ENCODE data around the gene FRMD4A.

Gene FRMD4A

GRCh38 chr10:13987446-13987845 is 343.3 kb downstream of the FRMD4A start:
- TF ChIP-seq CTCF (IDR thresholded peaks at IDR 0.05; ENCODE audit: unreplicated experiment in 3 of 3) = no peak
- peaks cover 50% of the 10 kb centered on the region for H3K4me1 Mint-ChIP-seq
- H3K36me3 Mint-ChIP-seq (ENCODE audit: low read depth) = peaks cover 11% of the 10 kb centered on the region
- H3K27me3 Mint-ChIP-seq (ENCODE audit: low read depth) = no peaks in the 10 kb centered on the region
- peak overlapping the region; percentile 54 to 77 (median 63) for H3K27ac Mint-ChIP-seq
- no peak overlapping the region for H3K4me3 Mint-ChIP-seq
- H3K9me3 Mint-ChIP-seq = no peaks in the 10 kb centered on the region

- H3K4me3 Mint-ChIP-seq = no peak overlapping the region
- H3K27me3 Mint-ChIP-seq (ENCODE audit: low read depth) = no peaks in the 10 kb centered on the region
- H3K4me1 Mint-ChIP-seq = peaks cover 34% of the 10 kb centered on the region
- peaks cover 15% of the 10 kb centered on the region for H3K36me3 Mint-ChIP-seq (ENCODE audit: low read depth)
- no peaks in the 10 kb centered on the region for H3K9me3 Mint-ChIP-seq
- no peak for TF ChIP-seq CTCF (IDR thresholded peaks at IDR 0.05; ENCODE audit: unreplicated experiment in 3 of 3)
- H3K27ac Mint-ChIP-seq = no peak overlapping the region
Measured at GRCh38 chr10:13984647-13985155, 346.0 kb downstream of the FRMD4A start.

GRCh38 chr10:13983035-13983434 is 347.7 kb downstream of the FRMD4A start:
- peak overlapping the region; percentile 12 to 28 (median 16) for H3K27ac Mint-ChIP-seq
- H3K4me1 Mint-ChIP-seq = peaks cover 30% of the 10 kb centered on the region
- H3K27me3 Mint-ChIP-seq (ENCODE audit: low read depth) = no peaks in the 10 kb centered on the region
- no peak overlapping the region for H3K4me3 Mint-ChIP-seq
- H3K36me3 Mint-ChIP-seq (ENCODE audit: low read depth) = peaks cover 12% of the 10 kb centered on the region
- no peak for TF ChIP-seq CTCF (IDR thresholded peaks at IDR 0.05; ENCODE audit: unreplicated experiment in 3 of 3)
- H3K9me3 Mint-ChIP-seq = no peaks in the 10 kb centered on the region

- H3K4me3 Mint-ChIP-seq = no peak overlapping the region
- TF ChIP-seq CTCF (IDR thresholded peaks at IDR 0.05; ENCODE audit: unreplicated experiment in 3 of 3) = no peak
- peak overlapping the region; percentile 14 to 76 (median 58) for H3K27ac Mint-ChIP-seq
- H3K36me3 Mint-ChIP-seq (ENCODE audit: low read depth) = peaks cover 11% of the 10 kb centered on the region
- H3K9me3 Mint-ChIP-seq = no peaks in the 10 kb centered on the region
- no peaks in the 10 kb centered on the region for H3K27me3 Mint-ChIP-seq (ENCODE audit: low read depth)
- H3K4me1 Mint-ChIP-seq = peaks cover 45% of the 10 kb centered on the region
Measured at GRCh38 chr10:13978533-13979115, 352.1 kb downstream of the FRMD4A start.

GRCh38 chr10:13977861-13978532 is 352.7 kb downstream of the FRMD4A start:
- no peak overlapping the region for H3K4me3 Mint-ChIP-seq
- peak overlapping the region; percentile 15 to 76 (median 15) for H3K27ac Mint-ChIP-seq
- H3K4me1 Mint-ChIP-seq = peaks cover 51% of the 10 kb centered on the region
- no peaks in the 10 kb centered on the region for H3K9me3 Mint-ChIP-seq
- peaks cover 11% of the 10 kb centered on the region for H3K36me3 Mint-ChIP-seq (ENCODE audit: low read depth)
- H3K27me3 Mint-ChIP-seq (ENCODE audit: low read depth) = no peaks in the 10 kb centered on the region
- no peak for TF ChIP-seq CTCF (IDR thresholded peaks at IDR 0.05; ENCODE audit: unreplicated experiment in 3 of 3)

All from nephron (organoid).